HCT116 (cell line): ENCODE results near the gene HCN3.

Experiments
- ATF3 ChIP-seq: IDR thresholded peaks from 2 replicates; pipeline ENCODE4 v1.6.1; 2012
- CTCF ChIP-seq, 3 experiments: fragments of 200-600 bp in 1 of 3; sonication (generic) in 1 of 3; IDR thresholded peaks in 2 of 3; conservative IDR thresholded peaks in 1 of 3; 2 replicates each; pipeline ENCODE4 v1.5.1; 2012 to 2017; ENCODE audit warnings: low read depth in 2 of 3, low read length in 2 of 3, antibody characterized with exemption in 1 of 3, borderline replicate concordance in 1 of 3, control low read depth in 1 of 3, mild to moderate bottlenecking in 1 of 3, mixed read lengths in 1 of 3, mixed run types in 1 of 3, moderate library complexity in 1 of 3; ENCODE audit not compliant: insufficient read depth in 1 of 3
- EGR1 ChIP-seq: IDR thresholded peaks from 2 replicates; pipeline ENCODE4 v1.6.1; 2012; ENCODE audit warnings: low read depth
- ELF1 ChIP-seq: IDR thresholded peaks from 2 replicates; pipeline ENCODE4 v1.6.1; 2012; ENCODE audit warnings: low read depth, borderline replicate concordance
- EZH2 ChIP-seq: fragments of 200-600 bp; sonication (generic); IDR thresholded peaks from 2 replicates; pipeline ENCODE4 v1.6.1; 2017; ENCODE audit warnings: antibody characterized with exemption, mixed run types
- JUND ChIP-seq: IDR thresholded peaks from 2 replicates; pipeline ENCODE4 v1.6.1; 2012
- POLR2A ChIP-seq: IDR thresholded peaks from 2 replicates; pipeline ENCODE4 v1.7.0; 2011; ENCODE audit warnings: borderline replicate concordance; ENCODE audit not compliant: insufficient read depth, insufficient read length; ENCODE audit errors: extremely low read depth
- RAD21 ChIP-seq: IDR thresholded peaks from 2 replicates; pipeline ENCODE4 v1.6.1; 2012; ENCODE audit warnings: low read depth, mild to moderate bottlenecking
- REST ChIP-seq: IDR thresholded peaks from 2 replicates; pipeline ENCODE4 v1.6.1; 2012; ENCODE audit warnings: low read depth
- SIN3A ChIP-seq: IDR thresholded peaks from 2 replicates; pipeline ENCODE4 v1.6.1; 2012; ENCODE audit warnings: low read depth
- ZBTB33 ChIP-seq: IDR thresholded peaks from 2 replicates; pipeline ENCODE4 v1.6.1; 2011; ENCODE audit warnings: mild to moderate bottlenecking, low read length, moderate library complexity; ENCODE audit not compliant: insufficient replicate concordance; ENCODE audit errors: extremely low read depth
- ZNF274 ChIP-seq: fragments of 200-500 bp; sonication (Bioruptor generic); IDR thresholded peaks from 2 replicates; pipeline ENCODE4 v1.6.1; 2014; ENCODE audit warnings: mild to moderate bottlenecking, low read depth, low read length, inconsistent platforms

- TF ChIP-seq ZNF274 (no peak), JUND (no peak), CTCF (IDR thresholded peaks at IDR 0.05 in 2 of 3, conservative IDR thresholded peaks at IDR 0.05 in 1 of 3; ENCODE audit: borderline replicate concordance in 1 of 3, insufficient read depth in 1 of 3, low read depth in 2 of 3, low read length in 2 of 3) (no peak), EZH2 (no peak), POLR2A (no peak), EGR1 (no peak), ZBTB33 (no peak), SIN3A (no peak), RAD21 (no peak), REST (no peak), ELF1 (no peak), ATF3 (no peak)
These were observed 5.3 kb downstream of the HCN3 start for GRCh38 chr1:155282488-155283091.
